IMR-90 (cell line): ENCODE data around the gene KCTD13.
"Not testable (repeated sequence)": the region's sequence is repeated elsewhere in the genome, so short reads cannot be mapped to it uniquely, and the experiment has no call there.

Source experiments
- CEBPB ChIP-seq: IDR thresholded peaks from 2 replicates; pipeline ENCODE4 v1.6.1; 2012; ENCODE audit warnings: low read depth, low read length, improper control_type of control experiment
- CTCF ChIP-seq: conservative IDR thresholded peaks from 2 replicates; pipeline ENCODE4 v1.5.1; 2012; ENCODE audit warnings: mild to moderate bottlenecking, low read depth, low read length, improper control_type of control experiment
- ELK1 ChIP-seq: fragments of 150-350 bp; IDR thresholded peaks from 2 replicates; pipeline ENCODE4 v1.6.1; 2016; ENCODE audit warnings: low read depth, mild to moderate bottlenecking, low read length, moderate library complexity, borderline replicate concordance
- MAZ ChIP-seq: IDR thresholded peaks from 2 replicates; pipeline ENCODE4 v1.6.1; 2012; ENCODE audit warnings: low read depth, mild to moderate bottlenecking, low read length, improper control_type of control experiment, moderate library complexity, borderline replicate concordance
- MXI1 ChIP-seq: IDR thresholded peaks from 2 replicates; pipeline ENCODE4 v1.6.1; 2012; ENCODE audit warnings: low read depth, mild to moderate bottlenecking, low read length, moderate library complexity, borderline replicate concordance
- POLR2A ChIP-seq: IDR thresholded peaks from 2 replicates; pipeline ENCODE4 v1.6.1; 2012; ENCODE audit warnings: mild to moderate bottlenecking, low read depth, low read length
- RAD21 ChIP-seq: IDR thresholded peaks from 2 replicates; pipeline ENCODE4 v1.6.1; 2012; ENCODE audit warnings: low read length, improper control_type of control experiment
- RFX5 ChIP-seq: IDR thresholded peaks from 2 replicates; pipeline ENCODE4 v1.8.0; 2012; ENCODE audit warnings: low read depth, mild to moderate bottlenecking, low read length, moderate library complexity
- USF2 ChIP-seq: fragments of 150-350 bp; IDR thresholded peaks from 2 replicates; pipeline ENCODE4 v1.6.1; 2017; ENCODE audit warnings: mild to moderate bottlenecking, antibody characterized with exemption, low read length, low read depth

GRCh38 chr16:29869067-29869466 is 57.0 kb downstream of the KCTD13 start:
- not testable (repeated sequence) for TF ChIP-seq CTCF, ELK1, MXI1, POLR2A, RFX5, USF2, RAD21, MAZ, CEBPB
